ENCODE results near the gene EFNA1. TPM values are rescaled to one million over a fixed set of nuclear protein-coding genes. Genes with fewer than 3 reads are reported as not detected.

EFNA1 gene
- total and polyA plus RNA-seq, 2 of the 13 experiments (the other 11 are each of a cell fraction or from before 2014, with no cell fraction given), result 81.8 to 874 TPM

DNA sequence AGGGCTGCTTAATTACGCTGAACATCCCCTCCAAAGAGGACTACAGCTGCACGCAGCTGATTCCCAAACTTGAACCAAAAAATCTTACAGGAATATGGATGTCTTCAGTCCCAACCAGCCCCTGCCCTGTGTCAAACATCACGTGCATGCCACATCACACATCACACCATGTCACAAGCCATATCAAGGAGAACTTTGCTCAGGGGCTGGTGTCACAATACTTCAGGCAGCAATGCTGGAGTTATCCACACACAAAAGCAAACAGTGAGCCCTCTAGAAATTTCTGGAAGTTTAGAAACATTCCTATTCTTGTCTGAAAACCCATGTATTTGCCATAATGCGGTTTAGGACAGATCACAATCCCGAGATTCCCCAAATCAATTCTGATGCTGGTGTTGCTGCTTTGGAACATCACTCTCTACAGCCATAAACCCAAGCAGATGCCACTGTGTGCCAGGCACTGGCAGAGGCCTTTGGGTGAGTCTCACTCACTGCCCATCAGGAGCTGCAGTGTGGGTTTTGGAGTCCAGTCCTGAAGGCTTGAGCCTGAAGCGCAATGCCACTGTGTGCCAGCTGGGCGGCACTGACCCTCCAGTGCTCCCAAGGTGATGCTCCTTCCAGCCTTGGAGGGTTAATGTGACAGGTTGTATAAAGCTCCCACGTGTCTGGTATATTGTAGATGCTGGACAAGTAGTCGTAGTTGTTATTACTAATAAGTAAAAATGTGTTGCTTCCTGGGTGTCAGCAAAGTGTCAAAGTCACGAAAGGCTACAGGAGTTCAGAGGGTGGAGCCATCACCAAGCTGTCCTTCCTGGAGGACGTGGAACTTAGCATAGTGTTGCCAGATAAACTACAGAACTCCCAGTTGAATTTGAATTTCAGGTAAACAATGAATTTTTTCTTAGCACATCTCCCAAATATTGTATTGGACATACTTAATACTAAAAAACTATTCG is 20.1 kb upstream of the EFNA1 start (continued):
- TF ChIP-seq KAT8 (CRISPR knock-in tag; IDR thresholded peaks at IDR 0.05) (0 out of 2 replicates have a peak, but pooled peaks have one; percentile 30), ZNF572 (CRISPR knock-in tag; IDR thresholded peaks at IDR 0.05) (no peak), ZNF343 (CRISPR knock-in tag; IDR thresholded peaks at IDR 0.05) (no peak), RBFOX2 (IDR thresholded peaks at IDR 0.05; ENCODE audit: low read depth, low read length) (no peak), U2AF1 (optimal IDR thresholded peaks at IDR 0.05; ENCODE audit: low read depth, low read length) (no peak), FOXO1 (CRISPR knock-in tag; IDR thresholded peaks at IDR 0.05) (peak; percentile 30; the same call in 1 of the 2 replicates), ASH2L (IDR thresholded peaks at IDR 0.05; ENCODE audit: insufficient read length, low read depth, low read length) (peak; percentile 35), SALL1 (CRISPR knock-in tag; IDR thresholded peaks at IDR 0.05) (peak; percentile 66), HDAC2 (CRISPR knock-in tag; IDR thresholded peaks at IDR 0.05) (peak; percentile 62; the same call in 1 of the 2 replicates), CEBPG (CRISPR knock-in tag; IDR thresholded peaks at IDR 0.05) (peak; percentile 86), ZFY (CRISPR knock-in tag; IDR thresholded peaks at IDR 0.05) (peak; percentile 51; the same call in 1 of the 2 replicates), ZNF225 (CRISPR knock-in tag; IDR thresholded peaks at IDR 0.05) (no peak), RFX5 (IDR thresholded peaks at IDR 0.05; ENCODE audit: low read depth, low read length) (0 out of 2 replicates have a peak, but pooled peaks have one; percentile 15), BCL6 (CRISPR knock-in tag; IDR thresholded peaks at IDR 0.05) (peak; percentile 90), ARNTL (CRISPR knock-in tag; IDR thresholded peaks at IDR 0.05) (peak; percentile 70; the same call in 1 of the 2 replicates), TBX2 (CRISPR knock-in tag; IDR thresholded peaks at IDR 0.05; ENCODE audit: borderline replicate concordance) (peak; percentile 84; the same call in 1 of the 2 replicates)
- TF ChIP-seq, protein P1, sequence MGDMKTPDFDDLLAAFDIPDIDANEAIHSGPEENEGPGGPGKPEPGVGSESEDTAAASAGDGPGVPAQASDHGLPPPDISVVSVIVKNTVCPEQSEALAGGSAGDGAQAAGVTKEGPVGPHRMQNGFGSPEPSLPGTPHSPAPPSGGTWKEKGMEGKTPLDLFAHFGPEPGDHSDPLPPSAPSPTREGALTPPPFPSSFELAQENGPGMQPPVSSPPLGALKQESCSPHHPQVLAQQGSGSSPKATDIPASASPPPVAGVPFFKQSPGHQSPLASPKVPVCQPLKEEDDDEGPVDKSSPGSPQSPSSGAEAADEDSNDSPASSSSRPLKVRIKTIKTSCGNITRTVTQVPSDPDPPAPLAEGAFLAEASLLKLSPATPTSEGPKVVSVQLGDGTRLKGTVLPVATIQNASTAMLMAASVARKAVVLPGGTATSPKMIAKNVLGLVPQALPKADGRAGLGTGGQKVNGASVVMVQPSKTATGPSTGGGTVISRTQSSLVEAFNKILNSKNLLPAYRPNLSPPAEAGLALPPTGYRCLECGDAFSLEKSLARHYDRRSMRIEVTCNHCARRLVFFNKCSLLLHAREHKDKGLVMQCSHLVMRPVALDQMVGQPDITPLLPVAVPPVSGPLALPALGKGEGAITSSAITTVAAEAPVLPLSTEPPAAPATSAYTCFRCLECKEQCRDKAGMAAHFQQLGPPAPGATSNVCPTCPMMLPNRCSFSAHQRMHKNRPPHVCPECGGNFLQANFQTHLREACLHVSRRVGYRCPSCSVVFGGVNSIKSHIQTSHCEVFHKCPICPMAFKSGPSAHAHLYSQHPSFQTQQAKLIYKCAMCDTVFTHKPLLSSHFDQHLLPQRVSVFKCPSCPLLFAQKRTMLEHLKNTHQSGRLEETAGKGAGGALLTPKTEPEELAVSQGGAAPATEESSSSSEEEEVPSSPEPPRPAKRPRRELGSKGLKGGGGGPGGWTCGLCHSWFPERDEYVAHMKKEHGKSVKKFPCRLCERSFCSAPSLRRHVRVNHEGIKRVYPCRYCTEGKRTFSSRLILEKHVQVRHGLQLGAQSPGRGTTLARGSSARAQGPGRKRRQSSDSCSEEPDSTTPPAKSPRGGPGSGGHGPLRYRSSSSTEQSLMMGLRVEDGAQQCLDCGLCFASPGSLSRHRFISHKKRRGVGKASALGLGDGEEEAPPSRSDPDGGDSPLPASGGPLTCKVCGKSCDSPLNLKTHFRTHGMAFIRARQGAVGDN (CRISPR knock-in tag; IDR thresholded peaks at IDR 0.05), result peak; percentile 62
- TF ChIP-seq, protein P2, sequence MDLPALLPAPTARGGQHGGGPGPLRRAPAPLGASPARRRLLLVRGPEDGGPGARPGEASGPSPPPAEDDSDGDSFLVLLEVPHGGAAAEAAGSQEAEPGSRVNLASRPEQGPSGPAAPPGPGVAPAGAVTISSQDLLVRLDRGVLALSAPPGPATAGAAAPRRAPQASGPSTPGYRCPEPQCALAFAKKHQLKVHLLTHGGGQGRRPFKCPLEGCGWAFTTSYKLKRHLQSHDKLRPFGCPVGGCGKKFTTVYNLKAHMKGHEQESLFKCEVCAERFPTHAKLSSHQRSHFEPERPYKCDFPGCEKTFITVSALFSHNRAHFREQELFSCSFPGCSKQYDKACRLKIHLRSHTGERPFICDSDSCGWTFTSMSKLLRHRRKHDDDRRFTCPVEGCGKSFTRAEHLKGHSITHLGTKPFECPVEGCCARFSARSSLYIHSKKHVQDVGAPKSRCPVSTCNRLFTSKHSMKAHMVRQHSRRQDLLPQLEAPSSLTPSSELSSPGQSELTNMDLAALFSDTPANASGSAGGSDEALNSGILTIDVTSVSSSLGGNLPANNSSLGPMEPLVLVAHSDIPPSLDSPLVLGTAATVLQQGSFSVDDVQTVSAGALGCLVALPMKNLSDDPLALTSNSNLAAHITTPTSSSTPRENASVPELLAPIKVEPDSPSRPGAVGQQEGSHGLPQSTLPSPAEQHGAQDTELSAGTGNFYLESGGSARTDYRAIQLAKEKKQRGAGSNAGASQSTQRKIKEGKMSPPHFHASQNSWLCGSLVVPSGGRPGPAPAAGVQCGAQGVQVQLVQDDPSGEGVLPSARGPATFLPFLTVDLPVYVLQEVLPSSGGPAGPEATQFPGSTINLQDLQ (CRISPR knock-in tag; IDR thresholded peaks at IDR 0.05), result 0 out of 2 replicates have a peak, but pooled peaks have one; percentile 40
- TF ChIP-seq, protein P3, sequence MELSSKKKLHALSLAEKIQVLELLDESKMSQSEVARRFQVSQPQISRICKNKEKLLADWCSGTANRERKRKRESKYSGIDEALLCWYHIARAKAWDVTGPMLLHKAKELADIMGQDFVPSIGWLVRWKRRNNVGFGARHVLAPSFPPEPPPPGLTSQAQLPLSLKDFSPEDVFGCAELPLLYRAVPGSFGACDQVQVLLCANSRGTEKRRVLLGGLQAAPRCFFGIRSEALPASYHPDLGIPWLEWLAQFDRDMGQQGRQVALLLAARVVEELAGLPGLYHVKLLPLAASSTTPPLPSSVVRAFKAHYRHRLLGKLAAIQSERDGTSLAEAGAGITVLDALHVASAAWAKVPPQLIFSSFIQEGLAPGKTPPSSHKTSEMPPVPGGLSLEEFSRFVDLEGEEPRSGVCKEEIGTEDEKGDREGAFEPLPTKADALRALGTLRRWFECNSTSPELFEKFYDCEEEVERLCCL (CRISPR knock-in tag; IDR thresholded peaks at IDR 0.05; ENCODE audit: borderline replicate concordance), result no peak
- TF ChIP-seq, protein P4, sequence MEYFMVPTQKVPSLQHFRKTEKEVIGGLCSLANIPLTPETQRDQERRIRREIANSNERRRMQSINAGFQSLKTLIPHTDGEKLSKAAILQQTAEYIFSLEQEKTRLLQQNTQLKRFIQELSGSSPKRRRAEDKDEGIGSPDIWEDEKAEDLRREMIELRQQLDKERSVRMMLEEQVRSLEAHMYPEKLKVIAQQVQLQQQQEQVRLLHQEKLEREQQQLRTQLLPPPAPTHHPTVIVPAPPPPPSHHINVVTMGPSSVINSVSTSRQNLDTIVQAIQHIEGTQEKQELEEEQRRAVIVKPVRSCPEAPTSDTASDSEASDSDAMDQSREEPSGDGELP (IDR thresholded peaks at IDR 0.05; ENCODE audit: borderline replicate concordance, low read depth), result no peak

All from HepG2 (cell line).